Measurements from ENCODE around the gene EML6. TPM values are rescaled to one million over a fixed set of nuclear protein-coding genes. Genes with fewer than 3 reads are reported as not detected.

EML6 gene
- total and polyA plus RNA-seq, 10 of the 15 experiments (the other 5 are each of a cell fraction or from before 2014, with no cell fraction given) = 0.09 to 0.67 (median 0.21) TPM

- TF ChIP-seq, protein P1, sequence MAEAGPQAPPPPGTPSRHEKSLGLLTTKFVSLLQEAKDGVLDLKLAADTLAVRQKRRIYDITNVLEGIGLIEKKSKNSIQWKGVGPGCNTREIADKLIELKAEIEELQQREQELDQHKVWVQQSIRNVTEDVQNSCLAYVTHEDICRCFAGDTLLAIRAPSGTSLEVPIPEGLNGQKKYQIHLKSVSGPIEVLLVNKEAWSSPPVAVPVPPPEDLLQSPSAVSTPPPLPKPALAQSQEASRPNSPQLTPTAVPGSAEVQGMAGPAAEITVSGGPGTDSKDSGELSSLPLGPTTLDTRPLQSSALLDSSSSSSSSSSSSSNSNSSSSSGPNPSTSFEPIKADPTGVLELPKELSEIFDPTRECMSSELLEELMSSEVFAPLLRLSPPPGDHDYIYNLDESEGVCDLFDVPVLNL (IDR thresholded peaks at IDR 0.05; ENCODE audit: low read depth, low read length) = no peak
- TF ChIP-seq CHD4 (IDR thresholded peaks at IDR 0.05) (no peak), USF1 (IDR thresholded peaks at IDR 0.05; ENCODE audit: borderline replicate concordance, extremely low read length, insufficient read depth, low read depth, low read length) (no peak), ZNF217 (IDR thresholded peaks at IDR 0.05) (no peak)
These were observed 168.4 kb downstream of the EML6 start (continued) for GRCh38 chr2:54891909-54892308.

- DNase-seq (ENCODE audit: low read depth, low spot score) (no peak), FAIRE-seq (no peak), ATAC-seq (no peak)
- no peaks in the 10 kb centered on the region for H4K20me1 ChIP-seq (ENCODE audit: control insufficient read depth, insufficient read depth)
- H3K4me2 ChIP-seq (ENCODE audit: control insufficient read depth, insufficient read depth) = no peak overlapping the region
- RAD21 ChIA-PET (ENCODE audit: unreplicated experiment) = interaction anchor here (0.7 to 8.0 kb wide), 3 partner anchors 24 to 278 kb away, joined by 3 to 194 read pairs (median 4); no protein-coding TSS in a partner anchor
- no peak for TF ChIP-seq CHD1 (IDR thresholded peaks at IDR 0.05; ENCODE audit: low read depth, low read length)
- TF ChIP-seq KAT2A (conservative IDR thresholded peaks at IDR 0.05; ENCODE audit: control insufficient read depth, low read depth, low read length) = no peak
- no peak for TF ChIP-seq JUNB (IDR thresholded peaks at IDR 0.05)
- TF ChIP-seq CEBPZ (IDR thresholded peaks at IDR 0.05; ENCODE audit: low read depth, low read length) = no peak
- TF ChIP-seq MEF2B (IDR thresholded peaks at IDR 0.05; ENCODE audit: partially characterized antibody, poor library complexity, severe bottlenecking) = no peak
- TF ChIP-seq SRF (IDR thresholded peaks at IDR 0.05; ENCODE audit: low read depth in 2 of 2, low read length in 2 of 2) = no peak
- TF ChIP-seq BCL3 (IDR thresholded peaks at IDR 0.05; ENCODE audit: borderline replicate concordance, insufficient read depth, low read depth, low read length, poor library complexity, severe bottlenecking) = no peak
- TF ChIP-seq, protein P2, sequence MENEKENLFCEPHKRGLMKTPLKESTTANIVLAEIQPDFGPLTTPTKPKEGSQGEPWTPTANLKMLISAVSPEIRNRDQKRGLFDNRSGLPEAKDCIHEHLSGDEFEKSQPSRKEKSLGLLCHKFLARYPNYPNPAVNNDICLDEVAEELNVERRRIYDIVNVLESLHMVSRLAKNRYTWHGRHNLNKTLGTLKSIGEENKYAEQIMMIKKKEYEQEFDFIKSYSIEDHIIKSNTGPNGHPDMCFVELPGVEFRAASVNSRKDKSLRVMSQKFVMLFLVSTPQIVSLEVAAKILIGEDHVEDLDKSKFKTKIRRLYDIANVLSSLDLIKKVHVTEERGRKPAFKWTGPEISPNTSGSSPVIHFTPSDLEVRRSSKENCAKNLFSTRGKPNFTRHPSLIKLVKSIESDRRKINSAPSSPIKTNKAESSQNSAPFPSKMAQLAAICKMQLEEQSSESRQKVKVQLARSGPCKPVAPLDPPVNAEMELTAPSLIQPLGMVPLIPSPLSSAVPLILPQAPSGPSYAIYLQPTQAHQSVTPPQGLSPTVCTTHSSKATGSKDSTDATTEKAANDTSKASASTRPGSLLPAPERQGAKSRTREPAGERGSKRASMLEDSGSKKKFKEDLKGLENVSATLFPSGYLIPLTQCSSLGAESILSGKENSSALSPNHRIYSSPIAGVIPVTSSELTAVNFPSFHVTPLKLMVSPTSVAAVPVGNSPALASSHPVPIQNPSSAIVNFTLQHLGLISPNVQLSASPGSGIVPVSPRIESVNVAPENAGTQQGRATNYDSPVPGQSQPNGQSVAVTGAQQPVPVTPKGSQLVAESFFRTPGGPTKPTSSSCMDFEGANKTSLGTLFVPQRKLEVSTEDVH (IDR thresholded peaks at IDR 0.05; ENCODE audit: low read depth, partially characterized antibody) = no peak
- no peak overlapping the region for H3K27ac ChIP-seq (ENCODE audit: control insufficient read depth, insufficient read depth)
- no peaks in the 10 kb centered on the region for H3K36me3 ChIP-seq (ENCODE audit: control insufficient read depth in 2 of 2, insufficient read depth in 2 of 2, low read length in 1 of 2)
- H3K4me3 ChIP-seq = no peak overlapping the region
- SMC1A ChIA-PET (ENCODE audit: uncharacterized antibody, unreplicated experiment) = interaction anchor here (0.6 to 1.0 kb wide), 4 partner anchors 20 to 279 kb away, joined by 3 read pairs; no protein-coding TSS in a partner anchor
- H3K4me1 ChIP-seq (ENCODE audit: control insufficient read depth, insufficient read depth, low read length) = no peaks in the 10 kb centered on the region
- POLR2A ChIA-PET = interaction anchor here (0.7 kb wide), 1 partner anchor 14 kb away, joined by 3 read pairs; no protein-coding TSS in a partner anchor
- in situ Hi-C loops (cut with MboI) = no loop called here
- peaks cover 0 to 3% of the 10 kb centered on the region in 2 experiments; a peak in 1 of 4 replicates for H3K27me3 ChIP-seq (replicated peaks in 1 of 2; ENCODE audit: control insufficient read depth in 2 of 2, insufficient read depth in 2 of 2, low read length in 1 of 2)
- no peak overlapping the region for H2AFZ ChIP-seq (ENCODE audit: control insufficient read depth, low read depth, low read length)
- WGBS (ENCODE audit: insufficient coverage, insufficient replicate concordance, low lambda C conversion rate, missing lambda C conversion rate) = 41% methylated on average over 3 of the region's 3 CpGs
- H3K9ac ChIP-seq (ENCODE audit: control insufficient read depth, insufficient read depth, low read length) = no peak overlapping the region
- H3K9me3 ChIP-seq (replicated peaks; ENCODE audit: control insufficient read depth, insufficient read depth, low read length) = no peaks in the 10 kb centered on the region
- no peaks in the 10 kb centered on the region for H3K79me2 ChIP-seq (ENCODE audit: control insufficient read depth, insufficient read depth, low read length)
- CTCF ChIA-PET = interaction anchor here (0.7 to 1.8 kb wide), 5 partner anchors 10 to 281 kb away, joined by 3 to 6 read pairs (median 5); no protein-coding TSS in a partner anchor
- intact Hi-C loops (cut with micrococcal nuclease; ENCODE audit: unreplicated experiment) = no loop called here
- no TSS peak for BruUV-seq (replicated peaks)
These were observed 171.0 kb downstream of the EML6 start for GRCh38 chr2:54894467-54894866.

Data from GM12878 (cell line).